Keratinocyte (primary cell): Measurements from ENCODE around the gene AKAP6. TPM values are rescaled to one million over a fixed set of nuclear protein-coding genes. Genes with fewer than 3 reads are reported as not detected.
A peak's percentile ranks its signal among the peaks of the same experiment; 100 is the strongest.

Experiments used
- DNase-seq: peaks from one replicate; pipeline ENCODE4 v3.0.0-alpha.2; 2011; ENCODE audit warnings: low read depth, missing footprints, low spot score
- FAIRE-seq: peaks from 2 replicates; lab custom pipeline; 2011; peaks lifted over from hg19 to GRCh38; lab: Jason Lieb, UNC
- H2AFZ ChIP-seq: 2 replicates; pipeline ENCODE4 v1.6.0; 2012; ENCODE audit warnings: low read length, control low read depth, inconsistent platforms; ENCODE audit not compliant: control insufficient read depth
- H3K27ac ChIP-seq: 2 replicates; pipeline ENCODE4 v1.5.1; 2011; ENCODE audit warnings: low read length; ENCODE audit not compliant: control insufficient read depth, insufficient read depth
- H3K27me3 ChIP-seq: 3 replicates; pipeline ENCODE4 v1.6.0; 2011; ENCODE audit warnings: low read length; ENCODE audit not compliant: control insufficient read depth, insufficient read depth; ENCODE audit errors: extremely low read depth
- H3K36me3 ChIP-seq, 2 experiments: 2 replicates in 1 of 2; 3 replicates in 1 of 2; pipeline ENCODE4 v1.5.1; 2011; ENCODE audit warnings: low read length in 2 of 2, mild to moderate bottlenecking in 1 of 2; ENCODE audit not compliant: control insufficient read depth in 2 of 2, insufficient read depth in 2 of 2; ENCODE audit errors: extremely low read depth in 1 of 2
- H3K4me1 ChIP-seq: 3 replicates; pipeline ENCODE4 v1.5.1; 2011; ENCODE audit warnings: low read length; ENCODE audit not compliant: control insufficient read depth, insufficient read depth; ENCODE audit errors: extremely low read depth
- H3K4me2 ChIP-seq: 3 replicates; pipeline ENCODE4 v1.6.0; 2011; ENCODE audit warnings: low read depth, low read length; ENCODE audit not compliant: control insufficient read depth, insufficient read depth; ENCODE audit errors: extremely low read depth
- H3K4me3 ChIP-seq, 3 experiments: fragments of 200-600 bp in 1 of 3; sonication (generic) in 1 of 3; 2 replicates in 2 of 3; 3 replicates in 1 of 3; pipeline ENCODE4 v1.5.1; 2011 to 2016; ENCODE audit warnings: low read length in 3 of 3, mild to moderate bottlenecking in 3 of 3, control low read depth in 2 of 3, inconsistent platforms in 1 of 3, low read depth in 1 of 3, mixed read lengths in 1 of 3, mixed run types in 1 of 3, moderate library complexity in 1 of 3; ENCODE audit not compliant: control insufficient read depth in 2 of 3, insufficient read depth in 2 of 3; ENCODE audit errors: extremely low read depth in 1 of 3
- H3K79me2 ChIP-seq: 2 replicates; pipeline ENCODE4 v1.6.0; 2012; ENCODE audit warnings: low read length; ENCODE audit not compliant: control insufficient read depth, insufficient read depth
- H3K9ac ChIP-seq: 3 replicates; pipeline ENCODE4 v1.6.0; 2011; ENCODE audit warnings: low read length; ENCODE audit not compliant: control insufficient read depth, insufficient read depth; ENCODE audit errors: extremely low read depth
- H3K9me1 ChIP-seq: 3 replicates; pipeline ENCODE4 v1.6.0; 2011; ENCODE audit warnings: low read length; ENCODE audit not compliant: control insufficient read depth, insufficient read depth; ENCODE audit errors: extremely low read depth
- H3K9me3 ChIP-seq: 2 replicates; pipeline ENCODE4 v1.5.1; 2012; ENCODE audit warnings: low read depth, low read length; ENCODE audit not compliant: control insufficient read depth
- H4K20me1 ChIP-seq: 3 replicates; pipeline ENCODE4 v1.6.0; 2011; ENCODE audit warnings: low read length; ENCODE audit not compliant: control insufficient read depth, insufficient read depth; ENCODE audit errors: extremely low read depth
- CTCF ChIP-seq, 3 experiments: IDR thresholded peaks in 1 of 3; conservative IDR thresholded peaks in 1 of 3; optimal IDR thresholded peaks in 1 of 3; 2 replicates in 2 of 3; 3 replicates in 1 of 3; pipeline versions ENCODE3 to v1.5.1; 2011; ENCODE audit warnings: low read length in 3 of 3, mild to moderate bottlenecking in 3 of 3, moderate library complexity in 2 of 3, control low read depth in 1 of 3, inconsistent platforms in 1 of 3; ENCODE audit not compliant: insufficient read depth in 2 of 3; ENCODE audit errors: extremely low read depth in 1 of 3
- EZH2 ChIP-seq: IDR thresholded peaks from one replicate; pipeline ENCODE4 v1.6.1; 2012; ENCODE audit warnings: inconsistent platforms, mild to moderate bottlenecking, low read length, moderate library complexity
- dilution Hi-C: fragments of 300-500 bp; cut with MboI; formaldehyde crosslinking; loops from one replicate; pipeline ENCODE4 v1.7.0; 2020; ENCODE audit warnings: low sequenced_read_pairs; ENCODE audit not compliant: extremely low pct_ligation_motif_present
- polyA plus RNA-seq, 5 experiments: library from polyadenylated mRNA; depleted of rRNA in 3 of 5; stranded (reverse) in 3 of 5; stranded (forward) in 1 of 5; unstranded in 1 of 5; fragments of >200 nt; gene quantifications; 1 replicate in 1 of 5; 2 replicates in 3 of 5; 3 replicates in 1 of 5; pipeline versions ENCODE4 v1.2.1 to v1.2.3, GENCODE V29; 2011 to 2012; ENCODE audit warnings: missing spikeins in 2 of 5, low read depth in 1 of 5, low replicate concordance in 1 of 5

AKAP6 gene
- polyA plus RNA-seq, 1 donor (not counting 4 experiments of a cell fraction or from before 2014, with no cell fraction given), result 2.0 TPM

DNA sequence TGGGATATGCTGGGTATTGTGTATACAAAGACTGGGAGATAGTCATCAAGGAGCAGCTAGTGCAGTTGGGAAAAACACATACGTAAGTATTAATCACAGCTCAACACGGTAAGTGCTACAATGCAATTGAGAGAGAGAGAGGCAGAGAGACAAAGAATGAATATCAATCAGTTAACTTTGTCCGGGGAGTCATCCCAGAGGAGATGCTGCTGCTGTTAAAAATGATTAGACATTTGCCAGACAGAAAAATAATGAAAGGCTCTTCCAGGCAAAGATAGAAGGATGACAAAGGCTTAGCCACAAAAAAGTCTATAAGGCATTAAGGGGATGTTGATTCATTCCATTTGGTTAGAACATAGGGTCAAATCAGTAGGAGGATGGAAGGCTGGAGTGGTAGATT lies 45.1 kb downstream of the AKAP6 start:
- peak; percentile 35 for DNase-seq

GRCh38 chr14:32375663-32376062 lies 46.6 kb downstream of the AKAP6 start:
- DNase-seq, result no peak
- Histone ChIP-seq H3K4me3 (no peak overlapping the region), H3K9me1 (no peaks in the 10 kb centered on the region), H2AFZ (peak overlapping the region; percentile 15), H3K9ac (no peak overlapping the region), H3K4me2 (no peak overlapping the region), H3K9me3 (no peaks in the 10 kb centered on the region), H3K36me3 (no peaks in the 10 kb centered on the region), H3K27me3 (no peaks in the 10 kb centered on the region), H3K4me1 (peaks cover 43% of the 10 kb centered on the region), H3K79me2 (no peaks in the 10 kb centered on the region), H3K27ac (peak overlapping the region; percentile 86), H4K20me1 (no peaks in the 10 kb centered on the region)
- TF ChIP-seq CTCF (optimal IDR thresholded peaks at IDR 0.05 in 1 of 3, IDR thresholded peaks at IDR 0.05 in 1 of 3, conservative IDR thresholded peaks at IDR 0.05 in 1 of 3; ENCODE audit: extremely low read depth in 1 of 3, insufficient read depth in 2 of 3, low read length in 3 of 3), result no peak
- TF ChIP-seq EZH2, result no peak
- FAIRE-seq, result peak; percentile 78
- dilution Hi-C loops, result no loop called here

More for the DNA sequence above, 45.1 kb downstream of the AKAP6 start:
- no peaks in the 10 kb centered on the region for H3K9me1 ChIP-seq
- H3K79me2 ChIP-seq, result no peaks in the 10 kb centered on the region
- peaks cover 54% of the 10 kb centered on the region for H3K4me1 ChIP-seq
- no peaks in the 10 kb centered on the region for H4K20me1 ChIP-seq
- no peak overlapping the region for H3K4me3 ChIP-seq
- H2AFZ ChIP-seq, result no peak overlapping the region
- peak overlapping the region; percentile 86 for H3K27ac ChIP-seq
- dilution Hi-C loops, result no loop called here
- no peaks in the 10 kb centered on the region for H3K27me3 ChIP-seq
- no peaks in the 10 kb centered on the region for H3K36me3 ChIP-seq
- FAIRE-seq, result peak; percentile 97
- peak overlapping the region; percentile 11 for H3K9ac ChIP-seq
- H3K9me3 ChIP-seq, result no peaks in the 10 kb centered on the region
- H3K4me2 ChIP-seq, result peak overlapping the region; percentile 17
- TF ChIP-seq EZH2, result no peak
- no peak for TF ChIP-seq CTCF (optimal IDR thresholded peaks at IDR 0.05 in 1 of 3, IDR thresholded peaks at IDR 0.05 in 1 of 3, conservative IDR thresholded peaks at IDR 0.05 in 1 of 3; ENCODE audit: extremely low read depth in 1 of 3, insufficient read depth in 2 of 3, low read length in 3 of 3)
